GM18909 (cell line): ENCODE data around the gene BCR.
A peak's percentile ranks its signal among the peaks of the same experiment; 100 is the strongest.

ENCODE experiments used
- ATAC-seq: cut with Tn5 transposase; IDR thresholded peaks from one replicate; pipeline ENCODE4 v1.9.1; 2021; ENCODE audit warnings: mild to moderate bottlenecking; ENCODE audit not compliant: unreplicated experiment, poor library complexity

Gene BCR

GRCh38 chr22:23240639-23241389 lies 60.5 kb downstream of the BCR start:
- ATAC-seq, result no peak

- ATAC-seq, result no peak
Measured at GRCh38 chr22:23241562-23242472, 61.5 kb downstream of the BCR start.

- ATAC-seq, result no peak
Measured at GRCh38 chr22:23242473-23243001, 62.2 kb downstream of the BCR start.

GRCh38 chr22:23243006-23243573 lies 62.8 kb downstream of the BCR start:
- ATAC-seq, result peak; percentile 45

- no peak for ATAC-seq
Measured at GRCh38 chr22:23243859-23244689, 63.8 kb downstream of the BCR start.

- no peak for ATAC-seq
Measured at GRCh38 chr22:23244690-23245044, 64.4 kb downstream of the BCR start.

GRCh38 chr22:23245045-23245798 lies 64.9 kb downstream of the BCR start:
- no peak for ATAC-seq

- ATAC-seq, result no peak
Measured at GRCh38 chr22:23245799-23246136, 65.5 kb downstream of the BCR start.

- ATAC-seq, result no peak
Measured at GRCh38 chr22:23246982-23247766, 66.9 kb downstream of the BCR start.

- ATAC-seq, result no peak
Measured at GRCh38 chr22:23248583-23248982, 68.3 kb downstream of the BCR start.

- ATAC-seq, result no peak
Measured at GRCh38 chr22:23250056-23250784, 69.9 kb downstream of the BCR start.

- ATAC-seq, result no peak
Measured at GRCh38 chr22:23250785-23251363, 70.6 kb downstream of the BCR start.

GRCh38 chr22:23251445-23252093 lies 71.3 kb downstream of the BCR start:
- ATAC-seq, result no peak

- no peak for ATAC-seq
Measured at GRCh38 chr22:23253475-23254055, 73.3 kb downstream of the BCR start.

- ATAC-seq, result no peak
Measured at GRCh38 chr22:23255506-23256170, 75.3 kb downstream of the BCR start.

- no peak for ATAC-seq
Measured at GRCh38 chr22:23256171-23256932, 76.0 kb downstream of the BCR start.
